Activated CD4-positive, alpha-beta memory T cell treated with anti-CD3 and anti-CD28 coated beads for 36 hours (primary cell): ENCODE data around the gene KRT6B. TPM values are rescaled to one million over a fixed set of nuclear protein-coding genes. Genes with fewer than 3 reads are reported as not detected.

Source experiments
- CTCF ChIA-PET: fragments of 350-600 bp; sonication (Branson Sonifier 250); formaldehyde crosslinking; loops from one replicate; lab custom pipeline; 2021; ENCODE audit warnings: antibody characterized with exemption, inconsistent platforms; lab: Charles Lee
- POLR2A ChIA-PET: fragments of 350-600 bp; sonication (Branson Sonifier 250); formaldehyde crosslinking; loops from one replicate; lab custom pipeline; 2021; ENCODE audit warnings: antibody characterized with exemption; lab: Charles Lee
- DNase-seq: peaks from one replicate; pipeline ENCODE4 v3.0.0-alpha.2; 2020
- H3K27ac Mint-ChIP-seq: one replicate; pipeline ENCODE4 v1.8.0; 2021; ENCODE audit warnings: mixed read lengths
- H3K27me3 Mint-ChIP-seq: one replicate; pipeline ENCODE4 v1.8.0; 2021; ENCODE audit warnings: mixed read lengths
- H3K36me3 Mint-ChIP-seq: one replicate; pipeline ENCODE4 v1.8.0; 2021; ENCODE audit warnings: mixed read lengths
- H3K4me1 Mint-ChIP-seq: one replicate; pipeline ENCODE4 v1.8.0; 2021; ENCODE audit warnings: low read depth, mixed read lengths
- H3K4me3 Mint-ChIP-seq: one replicate; pipeline ENCODE4 v1.8.0; 2021; ENCODE audit warnings: mild to moderate bottlenecking, mixed read lengths
- H3K9me3 Mint-ChIP-seq: one replicate; pipeline ENCODE4 v1.8.0; 2021; ENCODE audit warnings: mixed read lengths
- intact Hi-C: fragments of 100-400 bp; cut with micrococcal nuclease; formaldehyde crosslinking; loops from one replicate; pipeline ENCODE4 v1.15.1; 2023
- total RNA-seq, 2 experiments: library from RNA; stranded (reverse); gene quantifications; one replicate each; pipeline ENCODE4 v1.2.3, GENCODE V29; 2021

The KRT6B gene
- total RNA-seq, 2 experiments from 2014 or later, result not detected

GRCh38 chr12:52401526-52401925 is 50.4 kb downstream of the KRT6B start:
- intact Hi-C loops, result no loop called here
- peaks cover 2% of the 10 kb centered on the region for H3K4me1 Mint-ChIP-seq
- no peaks in the 10 kb centered on the region for H3K27me3 Mint-ChIP-seq
- H3K9me3 Mint-ChIP-seq, result no peaks in the 10 kb centered on the region
- POLR2A ChIA-PET, result interaction anchor here (1.1 kb wide), 1 partner anchor 9 kb away, joined by 5 read pairs; no protein-coding TSS in a partner anchor
- no peak overlapping the region for H3K27ac Mint-ChIP-seq
- no peaks in the 10 kb centered on the region for H3K36me3 Mint-ChIP-seq
- CTCF ChIA-PET, result interaction anchor here (1.0 kb wide), 1 partner anchor 21 kb away, joined by 3 read pairs; no protein-coding TSS in a partner anchor
- no peak for DNase-seq
- no peak overlapping the region for H3K4me3 Mint-ChIP-seq

DNA sequence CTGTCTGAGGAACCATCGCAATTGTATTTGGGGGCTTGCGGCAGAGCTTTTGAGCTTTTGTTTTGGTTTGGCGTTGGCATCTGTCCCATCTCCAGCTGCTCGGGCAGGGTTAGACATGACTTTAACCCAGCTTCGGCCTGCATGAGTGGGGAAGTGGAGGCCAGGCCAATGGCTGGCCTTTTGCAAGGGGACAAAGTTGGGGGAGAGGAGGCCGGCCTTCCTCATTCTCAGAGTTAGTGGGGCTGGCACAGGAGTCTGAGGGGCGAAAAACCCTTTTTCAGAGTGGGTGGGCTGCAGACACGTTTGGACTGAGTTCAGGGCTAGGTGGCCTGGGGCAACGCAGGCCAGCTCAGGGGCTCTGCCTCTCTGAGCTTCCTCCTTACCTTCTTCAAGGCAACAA is 51.0 kb downstream of the KRT6B start:
- Mint-ChIP-seq H3K27ac (no peak overlapping the region), H3K27me3 (no peaks in the 10 kb centered on the region), H3K4me3 (no peak overlapping the region), H3K9me3 (no peaks in the 10 kb centered on the region), H3K36me3 (no peaks in the 10 kb centered on the region), H3K4me1 (peaks cover 2% of the 10 kb centered on the region)
- ChIA-PET POLR2A (no interaction called here), CTCF (interaction anchor here (1.0 kb wide), 1 partner anchor 20 kb away, joined by 3 read pairs; no protein-coding TSS in a partner anchor)
- intact Hi-C loops, result no loop called here
- no peak for DNase-seq

GRCh38 chr12:52399756-52400155 is 52.2 kb downstream of the KRT6B start:
- Mint-ChIP-seq H3K4me1 (peaks cover 2% of the 10 kb centered on the region), H3K27ac (no peak overlapping the region), H3K27me3 (peaks cover 4% of the 10 kb centered on the region), H3K4me3 (no peak overlapping the region), H3K36me3 (no peaks in the 10 kb centered on the region), H3K9me3 (no peaks in the 10 kb centered on the region)
- CTCF ChIA-PET, result interaction anchor here (0.5 to 2.6 kb wide), 2 partner anchors 480 to 525 kb away, joined by 6 read pairs; no protein-coding TSS in a partner anchor
- intact Hi-C loops, result no loop called here
- no peak for DNase-seq
- POLR2A ChIA-PET, result no interaction called here

DNA sequence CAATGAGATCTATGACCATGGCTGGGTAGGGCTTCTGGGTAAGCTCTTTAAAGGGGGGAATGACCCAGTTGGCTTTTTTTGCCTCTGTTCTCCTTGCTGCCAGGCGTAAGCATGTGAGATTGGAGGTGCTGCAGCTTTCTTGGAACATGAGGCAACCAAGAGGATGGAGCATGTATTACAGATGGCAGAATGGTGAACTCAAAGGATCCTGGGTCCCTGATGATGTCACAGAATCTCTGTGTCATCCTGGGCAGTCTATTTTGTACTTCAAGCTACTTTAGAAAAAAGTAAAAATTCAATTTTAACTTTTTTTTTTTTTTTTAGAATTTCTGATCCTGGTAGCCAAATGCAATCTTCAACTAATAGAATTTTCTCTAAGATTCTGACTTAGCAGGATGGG is 53.8 kb downstream of the KRT6B start:
- CTCF ChIA-PET, result interaction anchor here (1.2 to 2.6 kb wide), 2 partner anchors 119 to 481 kb away, joined by 3 to 6 read pairs; no protein-coding TSS in a partner anchor

GRCh38 chr12:52396656-52397055 is 55.3 kb downstream of the KRT6B start:
- Mint-ChIP-seq H3K9me3 (no peaks in the 10 kb centered on the region), H3K36me3 (no peaks in the 10 kb centered on the region), H3K4me1 (peaks cover 2% of the 10 kb centered on the region), H3K27ac (no peak overlapping the region), H3K27me3 (peaks cover 4% of the 10 kb centered on the region), H3K4me3 (no peak overlapping the region)
- ChIA-PET POLR2A (no interaction called here), CTCF (interaction anchor here (1.2 kb wide), 1 partner anchor 483 kb away, joined by 3 read pairs; no protein-coding TSS in a partner anchor)
- no peak for DNase-seq
- intact Hi-C loops, result no loop called here

More for the DNA sequence above, 53.8 kb downstream of the KRT6B start:
- no peak overlapping the region for H3K4me3 Mint-ChIP-seq
- no peaks in the 10 kb centered on the region for H3K36me3 Mint-ChIP-seq
- peaks cover 2% of the 10 kb centered on the region for H3K4me1 Mint-ChIP-seq
- H3K9me3 Mint-ChIP-seq, result no peaks in the 10 kb centered on the region
- POLR2A ChIA-PET, result no interaction called here
- H3K27ac Mint-ChIP-seq, result no peak overlapping the region
- intact Hi-C loops, result no loop called here
- H3K27me3 Mint-ChIP-seq, result peaks cover 4% of the 10 kb centered on the region
- DNase-seq, result no peak

Other genes with a start within 250 kb of the KRT6B start
- 1 to 10 TPM; 3.5 to 3.7 TPM for gene KRT7, start 218.9 kb downstream of the KRT6B start, total RNA-seq
- under 1 TPM; 0.10 to 0.12 TPM for gene KRT86, start 177.5 kb downstream of the KRT6B start, total RNA-seq
- not detected for gene KRT81, start 160.6 kb downstream of the KRT6B start, total RNA-seq
- gene KRT83, start 130.7 kb downstream of the KRT6B start, total RNA-seq, result not detected
- gene KRT85, start 84.7 kb downstream of the KRT6B start, total RNA-seq, result not detected
- gene KRT84, start 66.5 kb downstream of the KRT6B start, total RNA-seq, result not detected
- not detected for gene KRT82, start 45.8 kb downstream of the KRT6B start, total RNA-seq
- not detected for gene KRT75, start 17.8 kb downstream of the KRT6B start, total RNA-seq
- not detected for gene KRT6C, start 21.7 kb upstream of the KRT6B start, total RNA-seq
- not detected for gene KRT6A, start 41.1 kb upstream of the KRT6B start, total RNA-seq
- gene KRT5, start 68.2 kb upstream of the KRT6B start, total RNA-seq, result not detected
- not detected for gene KRT71, start 101.0 kb upstream of the KRT6B start, total RNA-seq
- gene KRT74, start 121.7 kb upstream of the KRT6B start, total RNA-seq, result not detected
- under 1 TPM in 1 of 2 experiments, not detected in 1; 0.17 TPM for gene KRT72, start 149.3 kb upstream of the KRT6B start, total RNA-seq
- gene KRT73, start 166.4 kb upstream of the KRT6B start, total RNA-seq, result under 1 TPM in 1 of 2 experiments, not detected in 1; 0.19 TPM
- not detected for gene KRT2, start 200.1 kb upstream of the KRT6B start, total RNA-seq
- not detected for gene KRT1, start 228.3 kb upstream of the KRT6B start, total RNA-seq